ENCODE data around the gene ZGLP1. TPM values are rescaled to one million over a fixed set of nuclear protein-coding genes. Genes with fewer than 3 reads are reported as not detected.
"Not testable (repeated sequence)": the region's sequence is repeated elsewhere in the genome, so short reads cannot be mapped to it uniquely, and the experiment has no call there.

Gene ZGLP1
- total RNA-seq, 1 donor from 2014 or later, result 14.9 TPM

GRCh38 chr19:10344780-10345179 is 35.2 kb upstream of the ZGLP1 start:
- Mint-ChIP-seq H3K27ac (no peak overlapping the region), H3K36me3 (no peaks in the 10 kb centered on the region), H3K9me3 (no peaks in the 10 kb centered on the region), H3K4me3 (no peak overlapping the region), H3K4me1 (no peaks in the 10 kb centered on the region), H3K27me3 (ENCODE audit: low read depth) (no peaks in the 10 kb centered on the region)
- TF ChIP-seq, protein P1, sequence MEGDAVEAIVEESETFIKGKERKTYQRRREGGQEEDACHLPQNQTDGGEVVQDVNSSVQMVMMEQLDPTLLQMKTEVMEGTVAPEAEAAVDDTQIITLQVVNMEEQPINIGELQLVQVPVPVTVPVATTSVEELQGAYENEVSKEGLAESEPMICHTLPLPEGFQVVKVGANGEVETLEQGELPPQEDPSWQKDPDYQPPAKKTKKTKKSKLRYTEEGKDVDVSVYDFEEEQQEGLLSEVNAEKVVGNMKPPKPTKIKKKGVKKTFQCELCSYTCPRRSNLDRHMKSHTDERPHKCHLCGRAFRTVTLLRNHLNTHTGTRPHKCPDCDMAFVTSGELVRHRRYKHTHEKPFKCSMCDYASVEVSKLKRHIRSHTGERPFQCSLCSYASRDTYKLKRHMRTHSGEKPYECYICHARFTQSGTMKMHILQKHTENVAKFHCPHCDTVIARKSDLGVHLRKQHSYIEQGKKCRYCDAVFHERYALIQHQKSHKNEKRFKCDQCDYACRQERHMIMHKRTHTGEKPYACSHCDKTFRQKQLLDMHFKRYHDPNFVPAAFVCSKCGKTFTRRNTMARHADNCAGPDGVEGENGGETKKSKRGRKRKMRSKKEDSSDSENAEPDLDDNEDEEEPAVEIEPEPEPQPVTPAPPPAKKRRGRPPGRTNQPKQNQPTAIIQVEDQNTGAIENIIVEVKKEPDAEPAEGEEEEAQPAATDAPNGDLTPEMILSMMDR (IDR thresholded peaks at IDR 0.05; ENCODE audit: unreplicated experiment), result no peak
- DNase-seq (ENCODE audit: low spot score in 2 of 2, unreplicated experiment in 2 of 2), result no peak

GRCh38 chr19:10343495-10343894 is 33.9 kb upstream of the ZGLP1 start:
- H3K27me3 Mint-ChIP-seq (ENCODE audit: low read depth), result no peaks in the 10 kb centered on the region
- H3K4me3 Mint-ChIP-seq, result no peak overlapping the region
- H3K36me3 Mint-ChIP-seq, result no peaks in the 10 kb centered on the region
- no peak overlapping the region for H3K27ac Mint-ChIP-seq
- DNase-seq (ENCODE audit: low spot score in 2 of 2, unreplicated experiment in 2 of 2), result no peak
- H3K9me3 Mint-ChIP-seq, result no peaks in the 10 kb centered on the region
- no peaks in the 10 kb centered on the region for H3K4me1 Mint-ChIP-seq
- TF ChIP-seq, protein P1 (IDR thresholded peaks at IDR 0.05; ENCODE audit: unreplicated experiment), result no peak

DNA sequence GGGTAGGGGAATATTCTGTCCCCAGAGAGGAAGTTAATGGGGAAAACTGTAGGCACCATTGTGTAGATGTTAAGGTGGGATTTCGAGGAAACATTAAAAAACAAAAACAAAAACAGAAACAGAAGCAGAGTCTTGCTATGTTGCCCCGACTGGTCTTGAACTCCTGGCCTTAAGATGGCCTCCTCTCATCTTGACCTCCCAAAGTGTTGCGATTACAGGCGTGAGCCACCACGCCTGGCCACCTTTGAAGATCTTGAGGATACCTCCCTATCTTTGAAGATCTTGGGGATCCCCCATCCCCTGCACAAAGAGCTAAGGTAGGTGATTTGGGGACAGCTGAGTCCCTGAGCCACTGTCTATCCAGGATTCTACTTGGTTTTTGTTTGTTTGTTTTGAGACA is 30.4 kb upstream of the ZGLP1 start:
- DNase-seq (ENCODE audit: low spot score in 2 of 2, unreplicated experiment in 2 of 2), result no peak
- Mint-ChIP-seq H3K36me3 (no peaks in the 10 kb centered on the region), H3K27me3 (ENCODE audit: low read depth) (no peaks in the 10 kb centered on the region), H3K9me3 (no peaks in the 10 kb centered on the region), H3K27ac (no peak overlapping the region), H3K4me1 (peaks cover under 1% of the 10 kb centered on the region), H3K4me3 (no peak overlapping the region)
- TF ChIP-seq, protein P1 (IDR thresholded peaks at IDR 0.05; ENCODE audit: unreplicated experiment), result no peak

GRCh38 chr19:10339380-10339960 is 29.9 kb upstream of the ZGLP1 start, which contains the start of gene ICAM3:
ICAM3 (minus strand) TSS chr19:10339624; CDS start chr19:10339614, 10 bp downstream.
- no peaks in the 10 kb centered on the region for H3K27me3 Mint-ChIP-seq (ENCODE audit: low read depth)
- H3K4me1 Mint-ChIP-seq, result peaks cover 5% of the 10 kb centered on the region
- H3K27ac Mint-ChIP-seq, result no peak within 1 kb of the TSS
- TF ChIP-seq, protein P1 (IDR thresholded peaks at IDR 0.05; ENCODE audit: unreplicated experiment), result no peak
- no peak within 1 kb of the TSS for H3K4me3 Mint-ChIP-seq
- no peaks in the 10 kb centered on the region for H3K9me3 Mint-ChIP-seq
- DNase-seq (ENCODE audit: low spot score in 2 of 2, unreplicated experiment in 2 of 2), result no peak
- H3K36me3 Mint-ChIP-seq, result no peaks in the 10 kb centered on the region

DNA sequence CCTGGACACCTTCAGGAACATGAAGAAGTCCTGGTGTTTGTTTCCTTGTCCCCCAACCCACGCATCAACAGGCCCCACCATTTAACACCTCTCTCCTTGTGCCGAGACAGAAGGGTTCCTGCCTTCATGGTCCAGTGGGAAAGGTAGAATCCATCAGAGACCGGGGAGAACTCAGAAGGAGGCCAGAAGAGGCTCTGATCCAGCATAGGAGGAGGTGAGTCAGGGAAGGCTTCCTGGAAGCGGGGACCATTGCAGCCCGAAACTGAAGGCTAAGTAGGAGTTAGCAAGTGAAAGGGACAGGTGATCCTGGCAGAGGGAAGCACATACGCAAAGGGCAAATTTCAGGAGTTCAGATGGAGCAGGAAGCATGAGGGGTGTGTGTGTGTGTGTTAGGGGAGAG is 29.3 kb upstream of the ZGLP1 start:
- Mint-ChIP-seq H3K27me3 (ENCODE audit: low read depth) (no peaks in the 10 kb centered on the region), H3K4me1 (peaks cover 10% of the 10 kb centered on the region), H3K27ac (no peak overlapping the region), H3K9me3 (no peaks in the 10 kb centered on the region), H3K4me3 (no peak overlapping the region), H3K36me3 (no peaks in the 10 kb centered on the region)
- TF ChIP-seq, protein P1 (IDR thresholded peaks at IDR 0.05; ENCODE audit: unreplicated experiment), result no peak
- DNase-seq (ENCODE audit: low spot score in 2 of 2, unreplicated experiment in 2 of 2), result no peak

DNA sequence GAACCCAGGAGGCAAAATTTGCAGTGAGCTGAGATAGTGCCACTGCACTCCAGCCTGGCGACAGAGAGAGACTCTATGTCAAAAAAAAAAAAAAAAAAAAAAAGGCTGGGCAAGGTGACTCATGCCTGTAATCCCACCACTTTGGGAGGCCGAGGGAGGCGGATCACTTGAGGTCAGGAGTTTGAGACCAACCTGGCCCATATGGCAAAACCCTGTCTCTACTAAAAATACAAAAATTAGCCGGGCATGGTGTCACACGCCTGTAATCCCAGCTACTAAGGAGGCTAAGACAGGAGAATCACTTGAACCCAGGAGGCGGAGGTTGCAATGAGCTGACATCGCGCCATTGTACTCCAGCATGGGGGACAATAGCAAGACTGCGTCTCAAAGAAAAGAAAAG is 27.1 kb upstream of the ZGLP1 start:
- not testable (repeated sequence) for DNase-seq (ENCODE audit: low spot score in 2 of 2, unreplicated experiment in 2 of 2); H3K27me3 Mint-ChIP-seq (ENCODE audit: low read depth); H3K36me3 Mint-ChIP-seq; H3K27ac Mint-ChIP-seq; H3K4me3 Mint-ChIP-seq; H3K9me3 Mint-ChIP-seq
- H3K4me1 Mint-ChIP-seq, result peaks cover 23% of the 10 kb centered on the region

Data from mesothelial cell of epicardium (in vitro differentiated cells).